PC-3 (cell line): ENCODE results near the gene POU2F1. TPM values are rescaled to one million over a fixed set of nuclear protein-coding genes. Genes with fewer than 3 reads are reported as not detected.
"Not testable (repeated sequence)": the region's sequence is repeated elsewhere in the genome, so short reads cannot be mapped to it uniquely, and the experiment has no call there.

Experiments used
- ATAC-seq: fragments of 200-7000 bp; cut with Tn5 transposase; 2 replicates; pipeline ENCODE4 v1.9.1; 2020; ENCODE audit warnings: mild to moderate bottlenecking, moderate library complexity
- BruUV-seq: library from RNA; stranded (reverse); fragments of 400-500 nt; replicated peaks from 2 replicates; lab custom pipeline; 2021; lab: Mats Ljungman, UMichigan
- CTCF ChIA-PET: fragments of 300-600 bp; sonication (Branson Sonifier 250); formaldehyde crosslinking; loops from one replicate; lab custom pipeline; 2022; ENCODE audit warnings: antibody characterized with exemption; lab: Charles Lee
- POLR2A ChIA-PET: fragments of 300-600 bp; sonication (Branson Sonifier 250); formaldehyde crosslinking; loops from one replicate; lab custom pipeline; 2022; ENCODE audit warnings: antibody characterized with exemption; ENCODE audit not compliant: unreplicated experiment; lab: Charles Lee
- DNase-seq: peaks from one replicate; pipeline ENCODE4 v3.0.0-alpha.2; 2015
- H2AFZ ChIP-seq: fragments of 300-600 bp; sonication (generic); 2 replicates; pipeline ENCODE4 v1.6.0; 2016; ENCODE audit warnings: antibody characterized with exemption, low read length
- H3F3A ChIP-seq: fragments of 300-600 bp; sonication (generic); one replicate; pipeline ENCODE4 v1.6.0; 2017; ENCODE audit warnings: antibody characterized with exemption, low read length, control low read depth, mild to moderate bottlenecking; ENCODE audit not compliant: unreplicated experiment
- H3K27ac ChIP-seq: fragments of 300-600 bp; sonication (generic); 2 replicates; pipeline ENCODE4 v1.5.1; 2016; ENCODE audit warnings: mild to moderate bottlenecking, low read length
- H3K27me3 ChIP-seq: fragments of 300-600 bp; sonication (generic); 2 replicates; pipeline ENCODE4 v1.6.1; 2016; ENCODE audit warnings: low read length, mixed read lengths
- H3K36me3 ChIP-seq: fragments of 300-600 bp; sonication (generic); 2 replicates; pipeline ENCODE4 v1.6.1; 2016; ENCODE audit warnings: low read depth, mixed run types, low read length, mixed read lengths
- H3K4me1 ChIP-seq: fragments of 300-600 bp; sonication (generic); 2 replicates; pipeline ENCODE4 v1.5.1; 2016; ENCODE audit warnings: low read length; ENCODE audit not compliant: insufficient read depth
- H3K4me2 ChIP-seq: fragments of 300-600 bp; sonication (generic); 2 replicates; pipeline ENCODE4 v1.6.0; 2016; ENCODE audit warnings: low read length
- H3K4me3 ChIP-seq: fragments of 300-600 bp; sonication (generic); 2 replicates; pipeline ENCODE4 v1.5.1; 2016; ENCODE audit warnings: mild to moderate bottlenecking, low read length, mixed read lengths
- H3K79me2 ChIP-seq: fragments of 300-600 bp; sonication (generic); 2 replicates; pipeline ENCODE4 v1.6.1; 2017; ENCODE audit warnings: low read length, mixed read lengths
- H3K9ac ChIP-seq: fragments of 300-600 bp; sonication (generic); 2 replicates; pipeline ENCODE4 v1.6.0; 2016; ENCODE audit warnings: mild to moderate bottlenecking, low read length
- H3K9me2 ChIP-seq: fragments of 300-600 bp; sonication (generic); replicated peaks from 2 replicates; pipeline ENCODE4 v1.6.1; 2016; ENCODE audit warnings: mixed run types, low read length, mixed read lengths
- H3K9me3 ChIP-seq: fragments of 300-600 bp; sonication (generic); 2 replicates; pipeline ENCODE4 v1.6.1; 2016; ENCODE audit warnings: low read length, mixed read lengths
- H4K20me1 ChIP-seq: fragments of 300-600 bp; sonication (generic); 2 replicates; pipeline ENCODE4 v1.6.1; 2016; ENCODE audit warnings: low read length, mixed read lengths
- CTCF ChIP-seq: fragments of 300-600 bp; sonication (generic); conservative IDR thresholded peaks from 2 replicates; pipeline ENCODE4 v1.5.1; 2017; ENCODE audit warnings: antibody characterized with exemption, low read depth, mild to moderate bottlenecking, low read length
- EZH2 ChIP-seq: fragments of 300-600 bp; sonication (generic); IDR thresholded peaks from one replicate; pipeline ENCODE4 v1.6.1; 2017; ENCODE audit warnings: antibody characterized with exemption, mild to moderate bottlenecking, low read length; ENCODE audit not compliant: unreplicated experiment
- EZH2phosphoT487 ChIP-seq: fragments of 300-600 bp; sonication (generic); IDR thresholded peaks from 2 replicates; pipeline ENCODE4 v1.6.1; 2018; ENCODE audit warnings: mild to moderate bottlenecking, antibody characterized with exemption, low read length, borderline replicate concordance
- intact Hi-C: fragments of 100-400 bp; cut with micrococcal nuclease; formaldehyde crosslinking; loops from 2 replicates; pipeline ENCODE4 v1.9.0; 2023
- total RNA-seq: library from RNA; depleted of rRNA; stranded (reverse); fragments of >200 nt; gene quantifications from 2 replicates; pipeline ENCODE4 v1.2.3, GENCODE V29; 2014

Gene POU2F1
- total RNA-seq, 1 experiment from 2014 or later, result 8.7 TPM

- Histone ChIP-seq H3F3A (no peaks in the 10 kb centered on the region), H3K4me2 (no peak overlapping the region), H3K27me3 (no peaks in the 10 kb centered on the region), H3K27ac (no peak overlapping the region), H3K4me3 (no peak overlapping the region), H3K9ac (no peak overlapping the region), H4K20me1 (peaks cover 11% of the 10 kb centered on the region), H3K9me3 (no peaks in the 10 kb centered on the region), H3K9me2 (no peaks in the 10 kb centered on the region), H3K4me1 (no peaks in the 10 kb centered on the region), H2AFZ (no peak overlapping the region), H3K36me3 (peaks cover 5% of the 10 kb centered on the region), H3K79me2 (peaks cover 89% of the 10 kb centered on the region)
- POLR2A ChIA-PET, result interaction anchor here (0.7 kb wide), 1 partner anchor 21 kb away, joined by 3 read pairs; no protein-coding TSS in a partner anchor
- CTCF ChIA-PET, result no interaction called here
- BruUV-seq, result no TSS peak
- no peak for DNase-seq
- no peak for TF ChIP-seq EZH2phosphoT487
- no peak for TF ChIP-seq CTCF
- no peak for TF ChIP-seq EZH2
- intact Hi-C loops, result no loop called here
- ATAC-seq, result no peak
Measured at GRCh38 chr1:167239257-167239656, 18.6 kb downstream of the POU2F1 start.

GRCh38 chr1:167244244-167244643, 23.6 kb downstream of the POU2F1 start:
- Histone ChIP-seq H3K4me3 (no peak overlapping the region), H2AFZ (no peak overlapping the region), H3K36me3 (peaks cover 5% of the 10 kb centered on the region), H4K20me1 (0 out of 2 replicates have a peak, but pooled peaks cover 5% of the 10 kb centered on the region), H3K27ac (no peak overlapping the region), H3K4me1 (no peaks in the 10 kb centered on the region), H3K9me3 (no peaks in the 10 kb centered on the region), H3F3A (no peaks in the 10 kb centered on the region), H3K79me2 (peaks cover 75% of the 10 kb centered on the region), H3K27me3 (no peaks in the 10 kb centered on the region), H3K9me2 (no peaks in the 10 kb centered on the region), H3K9ac (no peak overlapping the region), H3K4me2 (no peak overlapping the region)
- DNase-seq (no peak), ATAC-seq (no peak)
- intact Hi-C loops, result no loop called here
- CTCF ChIA-PET, result no interaction called here
- POLR2A ChIA-PET, result no interaction called here
- TF ChIP-seq EZH2phosphoT487 (no peak), EZH2 (no peak), CTCF (no peak)
- no TSS peak for BruUV-seq

- H4K20me1 ChIP-seq, H3K4me2 ChIP-seq, H3K27ac ChIP-seq, intact Hi-C loops, H2AFZ ChIP-seq, H3K4me1 ChIP-seq, BruUV-seq, ATAC-seq, CTCF ChIA-PET, DNase-seq, POLR2A ChIA-PET, H3K27me3 ChIP-seq, H3K9me3 ChIP-seq, H3K9me2 ChIP-seq, H3K9ac ChIP-seq, H3F3A ChIP-seq, H3K36me3 ChIP-seq, H3K4me3 ChIP-seq: not testable (repeated sequence)
- H3K79me2 ChIP-seq, result peaks cover 75% of the 10 kb centered on the region
Measured at GRCh38 chr1:167245168-167245567, 24.5 kb downstream of the POU2F1 start.
